Right cardiac atrium (tissue), 5 donors: ENCODE measurements around the gene CCDC91. TPM values are rescaled to one million over a fixed set of nuclear protein-coding genes. Genes with fewer than 3 reads are reported as not detected.

Source experiments
- ATAC-seq, 2 donors: fragments of 200-7000 bp; cut with Tn5 transposase; one replicate each; pipeline versions ENCODE4 v1.8.0 to v1.9.1; 2020; ENCODE audit warnings: moderate library complexity in 2 of 2, mild to moderate bottlenecking in 1 of 2
- DNase-seq, 3 donors: peaks; one replicate each; pipeline ENCODE4 v3.0.0-alpha.2; 2020
- H3K27ac ChIP-seq: one replicate; pipeline ENCODE4 v1.5.1; 2013; ENCODE audit warnings: mild to moderate bottlenecking, low read length, control low read depth, moderate library complexity
- H3K27me3 ChIP-seq: one replicate; pipeline ENCODE4 v1.6.1; 2013; ENCODE audit not compliant: control insufficient read depth, insufficient read depth
- H3K4me1 ChIP-seq: one replicate; pipeline ENCODE4 v1.6.1; 2013; ENCODE audit warnings: low read length; ENCODE audit not compliant: control insufficient read depth, insufficient read depth
- H3K4me3 ChIP-seq: one replicate; pipeline ENCODE4 v1.5.1; 2013; ENCODE audit warnings: low read length, control low read depth
- H3K9me3 ChIP-seq: one replicate; pipeline ENCODE4 v1.6.1; 2013; ENCODE audit warnings: low read length; ENCODE audit not compliant: control insufficient read depth
- WGBS: extraction: QIAGEN DNeasy Blood & Tissue Kit; methylation state at CpG from one replicate; pipeline ENCODE4 v1.1.7; 2013; 5-methylcytosine and 5-hydroxymethylcytosine counted together
- intact Hi-C, 4 donors: fragments of 100-400 bp; cut with DNase I; formaldehyde crosslinking; loops; one replicate each; pipeline versions ENCODE4 v1.11.0 to v1.14.0; 2022 to 2023
- polyA plus RNA-seq: library from polyadenylated mRNA; stranded (reverse); fragments of 200-250 nt; gene quantifications from one replicate; pipeline ENCODE4 v1.2.3, GENCODE V29; 2013
- total RNA-seq, 4 donors: library from RNA; stranded (reverse); fragmentation: NEBNext Ultra II Directional; extraction: Animal tissue kit (Norgen Biotek cat#: 25700); gene quantifications; one replicate each; pipeline ENCODE4 v1.2.1, GENCODE V29; 2021
- donor health status: healthy with polysubstance abuse.
- donor health status: DM: no; HTN: yes; CAD: no.
- donor health status: DM: no; HTN: no; CAD: no.
- donor health status: DM: no; HTN: yes; CAD: no; lungs with severe emphysema.
- donor health status: DM: yes; HTN: yes; CAD: no.

CCDC91 gene
- total and polyA plus RNA-seq, 5 donors, result 26.8 to 50.3 (median 45.4) TPM

DNA sequence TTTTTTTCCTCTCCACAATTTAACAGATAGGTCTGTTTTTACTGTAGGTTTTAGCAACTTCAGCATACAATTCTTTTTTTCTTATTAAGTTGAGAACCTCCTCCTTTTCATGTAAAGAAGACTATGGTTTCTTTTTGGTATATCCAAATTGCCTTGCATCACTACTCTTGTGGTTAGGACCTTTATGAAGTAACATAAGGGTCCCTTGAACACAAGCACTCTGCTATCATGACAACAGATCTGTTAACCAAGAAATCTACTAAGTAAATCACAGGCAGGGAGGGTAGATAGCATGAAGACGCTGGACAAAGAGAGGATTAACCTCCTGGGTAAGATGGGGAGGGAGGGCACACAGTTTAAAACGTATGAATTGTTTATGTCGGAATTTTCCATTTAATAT, 380.6 kb downstream of the CCDC91 start:
- no peak for DNase-seq
- no peaks in the 10 kb centered on the region for H3K27me3 ChIP-seq
- no peaks in the 10 kb centered on the region for H3K9me3 ChIP-seq
- no peak for ATAC-seq
- no peak overlapping the region for H3K4me3 ChIP-seq
- intact Hi-C loops, result no loop called here
- 86% methylated on average over 3 of the region's 3 CpGs for WGBS
- no peak overlapping the region for H3K27ac ChIP-seq
- no peaks in the 10 kb centered on the region for H3K4me1 ChIP-seq

DNA sequence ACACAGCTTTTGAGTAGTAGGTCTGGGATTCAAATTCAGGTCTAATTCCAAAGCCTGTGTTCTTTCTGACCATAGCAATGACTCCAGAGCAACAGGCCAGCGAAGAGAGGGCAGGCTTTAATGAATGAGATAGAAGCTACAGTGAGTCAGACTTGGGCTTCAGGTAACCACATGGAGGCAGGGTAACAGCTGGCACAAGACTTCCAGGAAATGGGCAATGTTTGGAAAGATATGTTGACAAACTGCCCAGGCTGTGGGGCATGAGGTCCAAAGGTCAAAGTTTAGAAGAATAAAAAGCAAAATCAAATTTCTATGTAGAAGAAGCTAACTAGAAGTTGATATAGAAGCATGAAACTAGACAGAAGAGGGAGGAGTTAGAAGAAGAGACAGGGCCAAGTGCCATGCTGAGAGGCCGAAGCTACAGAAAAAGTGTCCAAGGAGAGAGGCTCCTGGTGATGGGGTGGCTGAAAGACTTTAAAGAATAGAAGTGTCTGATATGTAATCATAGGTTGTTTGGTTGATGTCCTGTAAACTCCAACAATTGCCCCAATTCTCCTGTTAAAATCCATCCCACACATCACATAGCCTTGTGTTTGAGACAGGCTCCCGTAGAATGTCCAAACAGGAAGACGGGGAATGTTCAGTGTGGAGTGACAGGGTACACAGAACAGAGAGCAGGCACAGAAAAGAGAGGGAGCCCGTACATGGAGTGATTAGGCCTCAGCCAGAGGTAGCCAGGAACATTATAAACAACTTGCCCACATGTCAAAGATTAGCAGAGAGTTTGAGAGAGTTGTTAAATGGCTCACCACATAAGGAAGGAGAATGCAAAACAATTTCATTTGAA, 384.7 kb downstream of the CCDC91 start:
- intact Hi-C loops, result no loop called here
- no peaks in the 10 kb centered on the region for H3K4me1 ChIP-seq
- no peak overlapping the region for H3K4me3 ChIP-seq
- ATAC-seq (no peak), DNase-seq (no peak)
- H3K9me3 ChIP-seq, result no peaks in the 10 kb centered on the region
- H3K27ac ChIP-seq, result no peak overlapping the region
- no peaks in the 10 kb centered on the region for H3K27me3 ChIP-seq
- 87% methylated on average over 5 of the region's 5 CpGs for WGBS

DNA sequence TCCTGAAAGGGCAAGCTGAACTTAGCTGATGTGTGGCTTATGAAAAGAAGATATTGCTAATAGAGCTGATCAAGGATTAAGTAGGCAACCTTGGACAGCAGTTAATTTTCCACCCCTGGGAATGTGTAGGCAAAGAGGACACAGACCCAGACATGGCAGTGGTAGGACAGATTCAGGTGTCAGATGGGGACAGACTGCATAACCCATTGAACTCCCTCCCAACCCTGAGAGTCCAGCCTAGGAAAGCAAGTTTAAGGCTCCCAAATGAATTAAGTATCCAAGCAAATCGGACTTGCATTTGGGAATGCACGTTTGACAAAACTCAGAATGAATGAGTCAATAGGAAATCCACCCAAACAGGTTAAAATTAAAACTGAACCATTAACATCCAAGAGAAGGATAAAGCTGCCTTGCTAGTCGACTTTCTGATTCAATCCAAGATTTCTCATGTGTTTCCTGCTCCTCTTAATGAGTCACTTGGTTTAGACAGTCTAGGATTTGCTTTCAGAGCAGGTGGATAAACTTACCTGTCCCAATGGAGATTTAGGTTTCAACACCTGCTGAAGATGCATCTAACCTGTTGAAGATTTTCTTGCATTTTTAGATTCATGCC, 385.4 kb downstream of the CCDC91 start:
- intact Hi-C loops, result no loop called here
- Histone ChIP-seq H3K9me3 (no peaks in the 10 kb centered on the region), H3K4me1 (no peaks in the 10 kb centered on the region), H3K4me3 (no peak overlapping the region), H3K27ac (no peak overlapping the region), H3K27me3 (no peaks in the 10 kb centered on the region)
- WGBS, result 72% methylated on average over 3 of the region's 3 CpGs
- no peak for ATAC-seq
- DNase-seq, result no peak

DNA sequence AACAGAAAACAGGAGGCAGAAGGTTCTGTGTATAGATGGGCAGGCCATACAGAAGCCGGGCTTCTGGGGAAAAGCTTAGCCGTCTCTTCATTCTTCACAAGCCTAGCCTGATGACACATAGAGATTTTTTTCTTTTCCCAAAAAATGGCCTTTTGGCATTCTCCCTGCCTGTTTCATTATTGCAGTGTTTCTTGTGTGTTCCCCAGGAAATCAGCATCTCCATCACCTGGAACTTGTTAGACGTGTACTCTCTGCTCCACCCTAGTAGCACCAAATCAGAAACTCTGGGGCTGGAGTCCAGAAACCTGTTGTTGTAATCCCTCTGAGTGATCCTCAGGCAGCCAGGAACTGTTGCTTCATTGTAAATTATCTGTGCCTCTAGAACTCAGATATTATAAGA, 388.1 kb downstream of the CCDC91 start:
- intact Hi-C loops, result no loop called here
- ATAC-seq (no peak), DNase-seq (no peak)
- Histone ChIP-seq H3K4me3 (no peak overlapping the region), H3K9me3 (no peaks in the 10 kb centered on the region), H3K27me3 (no peaks in the 10 kb centered on the region), H3K4me1 (no peaks in the 10 kb centered on the region), H3K27ac (no peak overlapping the region)
- WGBS, result 90% methylated on average over 3 of the region's 3 CpGs

DNA sequence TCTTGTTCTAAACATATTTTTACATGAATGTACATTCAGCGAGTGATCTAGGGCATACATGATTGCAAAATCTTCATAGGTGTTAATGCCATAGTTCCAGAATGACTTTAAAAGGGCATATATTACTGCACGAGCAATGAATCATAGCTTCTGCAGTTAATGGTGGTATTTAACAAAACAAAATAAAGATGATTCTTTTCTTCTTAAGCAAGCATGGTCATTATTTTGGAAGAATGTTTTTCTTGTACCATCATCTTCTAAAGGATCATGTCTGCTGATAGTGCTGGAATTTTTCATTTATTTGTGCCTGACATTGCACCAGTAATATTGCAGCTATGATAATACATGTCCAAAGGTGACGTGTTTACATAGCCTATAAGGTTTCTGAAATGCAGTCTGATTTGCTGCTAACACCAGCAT, 388.6 kb downstream of the CCDC91 start:
- DNase-seq (no peak), ATAC-seq (no peak)
- no peaks in the 10 kb centered on the region for H3K4me1 ChIP-seq
- 81% methylated on average over 3 of the region's 3 CpGs for WGBS
- H3K4me3 ChIP-seq, result no peak overlapping the region
- intact Hi-C loops, result no loop called here
- H3K9me3 ChIP-seq, result no peaks in the 10 kb centered on the region
- H3K27ac ChIP-seq, result no peak overlapping the region
- no peaks in the 10 kb centered on the region for H3K27me3 ChIP-seq

DNA sequence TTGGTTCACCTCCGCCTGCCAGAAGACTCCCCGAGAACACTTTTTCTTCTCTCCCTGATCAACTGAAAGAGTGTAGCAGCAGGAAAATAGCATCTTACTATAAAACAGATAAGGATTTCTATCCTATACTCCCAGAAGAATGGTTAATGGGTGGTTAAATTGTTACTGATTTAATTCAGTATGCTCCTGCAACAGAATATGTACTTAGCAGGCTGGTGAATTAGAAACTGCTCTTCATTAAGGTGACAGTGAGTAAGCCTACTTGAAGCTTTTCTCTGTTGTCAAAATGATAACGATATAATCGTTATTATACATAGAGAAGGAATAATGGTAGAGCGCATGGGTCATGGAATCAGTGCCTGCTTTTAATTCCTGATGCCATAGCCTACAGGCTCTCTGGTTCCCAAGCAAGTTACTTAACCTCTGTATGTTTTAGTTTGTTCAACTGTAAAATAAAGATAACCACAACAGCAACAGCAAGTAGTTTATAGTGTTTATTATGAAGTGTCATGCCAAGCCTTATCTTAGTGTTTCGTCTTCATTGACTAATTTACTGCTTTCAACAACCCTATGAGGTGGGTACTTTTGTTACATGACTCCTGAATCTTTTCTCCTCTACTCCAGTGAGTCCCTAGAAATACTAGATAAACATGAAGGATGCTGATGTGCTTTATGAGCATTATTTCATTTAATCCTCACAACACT, 392.6 kb downstream of the CCDC91 start:
- Histone ChIP-seq H3K4me1 (peaks cover 2% of the 10 kb centered on the region), H3K27me3 (no peaks in the 10 kb centered on the region), H3K27ac (no peak overlapping the region), H3K9me3 (no peaks in the 10 kb centered on the region), H3K4me3 (no peak overlapping the region)
- no peak for DNase-seq
- WGBS, result 81% methylated on average over 6 of the region's 6 CpGs
- intact Hi-C loops, result no loop called here
- ATAC-seq, result no peak

DNA sequence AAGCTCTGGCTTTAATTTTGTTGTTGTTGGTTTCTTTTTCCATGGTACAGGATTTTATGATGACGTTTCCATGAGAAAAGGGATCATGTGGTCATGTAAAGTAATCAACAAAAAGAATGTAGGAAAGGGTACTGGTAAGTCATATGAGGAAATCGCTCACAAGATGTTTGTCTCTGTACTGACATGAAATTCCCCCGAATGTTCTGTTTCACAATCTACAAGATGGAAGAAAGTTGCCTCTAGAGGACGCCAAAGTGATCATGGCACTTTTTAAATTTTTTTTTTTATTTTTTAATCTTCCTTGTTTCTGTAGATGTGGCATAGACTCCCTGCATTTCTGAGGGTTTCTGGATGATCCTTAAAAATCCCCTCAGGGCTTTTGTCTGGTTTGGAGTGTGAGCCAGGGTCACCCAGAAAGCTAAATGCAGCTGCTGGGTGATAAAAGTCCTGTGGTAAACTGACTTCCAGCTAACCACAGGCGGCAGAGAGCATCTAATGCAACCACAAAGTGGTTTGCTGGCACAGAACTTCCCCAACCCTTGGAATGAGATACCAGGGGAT, 393.5 kb downstream of the CCDC91 start:
- no peaks in the 10 kb centered on the region for H3K27me3 ChIP-seq
- 75% methylated on average over 5 of the region's 5 CpGs for WGBS

DNA sequence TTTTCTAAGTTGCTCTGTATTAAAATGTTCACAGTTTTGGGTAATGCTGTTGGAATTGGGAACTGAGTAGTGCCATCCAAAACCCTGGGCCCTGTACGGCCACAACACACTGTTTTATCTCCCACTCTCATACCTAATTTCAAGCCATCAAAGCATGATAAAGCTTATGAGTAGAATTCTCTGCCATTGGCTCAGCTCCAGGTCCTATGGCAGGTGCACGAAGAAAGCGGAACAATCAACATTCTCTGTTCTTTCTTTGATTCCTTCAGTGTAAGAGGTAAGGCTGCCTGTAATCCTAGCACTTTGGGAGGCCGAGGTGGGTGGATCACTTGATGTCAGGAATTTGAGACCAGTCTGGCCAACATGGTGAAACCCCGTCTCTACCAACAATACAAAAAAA, 394.9 kb downstream of the CCDC91 start:
- intact Hi-C loops, result no loop called here
- H3K27me3 ChIP-seq, result no peaks in the 10 kb centered on the region
- no peak for DNase-seq
- 91% methylated on average over 5 of the region's 5 CpGs for WGBS
- peaks cover 2% of the 10 kb centered on the region for H3K4me1 ChIP-seq
- no peak overlapping the region for H3K4me3 ChIP-seq
- H3K9me3 ChIP-seq, result no peaks in the 10 kb centered on the region
- H3K27ac ChIP-seq, result no peak overlapping the region
- no peak for ATAC-seq

More for the DNA sequence above, 393.5 kb downstream of the CCDC91 start:
- no peak overlapping the region for H3K4me3 ChIP-seq
- H3K4me1 ChIP-seq, result peaks cover 2% of the 10 kb centered on the region
- no peak overlapping the region for H3K27ac ChIP-seq
- no peaks in the 10 kb centered on the region for H3K9me3 ChIP-seq
- DNase-seq (no peak), ATAC-seq (no peak)
- intact Hi-C loops, result no loop called here

DNA sequence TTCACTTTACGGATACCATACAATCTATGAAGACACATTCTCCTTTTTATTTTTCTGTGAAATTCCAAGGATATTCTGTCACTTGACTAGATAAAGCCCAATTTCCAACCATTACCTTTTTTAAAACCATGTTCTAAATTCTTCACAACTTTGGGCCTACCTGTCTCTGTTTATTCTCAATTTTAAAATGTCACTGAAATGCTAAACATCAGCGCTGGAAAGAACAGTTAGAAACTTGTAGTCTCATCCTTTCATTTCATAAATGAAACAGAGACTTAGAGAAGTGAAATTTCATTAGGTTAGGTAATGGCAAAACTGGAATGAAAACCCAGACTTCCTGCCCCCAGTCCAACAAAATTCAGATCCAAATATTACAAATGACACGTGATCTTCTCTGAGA, 396.2 kb downstream of the CCDC91 start:
- ATAC-seq (no peak), DNase-seq (no peak)
- whole genome bisulfite sequencing, result 59% methylated on average over 3 of the region's 3 CpGs
- intact Hi-C loops, result no loop called here
- H3K27ac ChIP-seq, result no peak overlapping the region
- H3K27me3 ChIP-seq, result no peaks in the 10 kb centered on the region
- no peaks in the 10 kb centered on the region for H3K9me3 ChIP-seq
- peaks cover 2% of the 10 kb centered on the region for H3K4me1 ChIP-seq
- H3K4me3 ChIP-seq, result no peak overlapping the region

DNA sequence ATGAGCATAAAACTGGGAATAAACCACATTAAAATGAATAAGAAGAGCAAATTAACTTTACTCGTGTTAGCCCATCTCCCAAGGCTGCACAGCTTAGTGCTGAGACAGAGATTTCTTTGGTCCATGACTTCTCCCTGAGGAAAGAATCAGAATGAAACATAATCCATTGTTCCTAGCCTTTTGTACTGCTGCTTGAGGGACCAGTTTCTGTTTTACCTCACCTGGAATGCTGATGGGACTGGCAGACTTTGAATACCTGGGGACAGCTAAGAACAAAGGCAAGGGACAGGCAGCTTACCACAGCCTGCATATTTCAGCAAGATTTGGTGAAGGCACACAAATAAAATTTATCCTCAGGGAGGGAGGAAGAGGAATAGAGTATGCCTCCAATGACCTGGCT, 401.6 kb downstream of the CCDC91 start:
- no peak overlapping the region for H3K27ac ChIP-seq
- no peaks in the 10 kb centered on the region for H3K27me3 ChIP-seq
- ATAC-seq (no peak), DNase-seq (no peak)
- no peak overlapping the region for H3K4me3 ChIP-seq
- WGBS, result 87% methylated on average over 1 of the region's 1 CpG
- H3K9me3 ChIP-seq, result no peaks in the 10 kb centered on the region
- H3K4me1 ChIP-seq, result no peaks in the 10 kb centered on the region
- intact Hi-C loops, result no loop called here
